GM19025 (cell line): Measurements from ENCODE around the gene NHLRC4.

ENCODE experiments used
- ATAC-seq: cut with Tn5 transposase; IDR thresholded peaks from one replicate; pipeline ENCODE4 v1.9.1; 2021; ENCODE audit warnings: mild to moderate bottlenecking, low read depth, moderate library complexity; ENCODE audit not compliant: unreplicated experiment

NHLRC4 gene, protein sequence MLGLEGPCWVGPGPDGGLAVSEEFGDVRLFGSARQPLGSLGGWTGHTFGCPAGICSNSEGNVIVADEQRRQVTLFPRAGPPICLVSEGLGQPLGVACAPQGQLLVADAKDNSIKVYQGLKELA

DNA sequence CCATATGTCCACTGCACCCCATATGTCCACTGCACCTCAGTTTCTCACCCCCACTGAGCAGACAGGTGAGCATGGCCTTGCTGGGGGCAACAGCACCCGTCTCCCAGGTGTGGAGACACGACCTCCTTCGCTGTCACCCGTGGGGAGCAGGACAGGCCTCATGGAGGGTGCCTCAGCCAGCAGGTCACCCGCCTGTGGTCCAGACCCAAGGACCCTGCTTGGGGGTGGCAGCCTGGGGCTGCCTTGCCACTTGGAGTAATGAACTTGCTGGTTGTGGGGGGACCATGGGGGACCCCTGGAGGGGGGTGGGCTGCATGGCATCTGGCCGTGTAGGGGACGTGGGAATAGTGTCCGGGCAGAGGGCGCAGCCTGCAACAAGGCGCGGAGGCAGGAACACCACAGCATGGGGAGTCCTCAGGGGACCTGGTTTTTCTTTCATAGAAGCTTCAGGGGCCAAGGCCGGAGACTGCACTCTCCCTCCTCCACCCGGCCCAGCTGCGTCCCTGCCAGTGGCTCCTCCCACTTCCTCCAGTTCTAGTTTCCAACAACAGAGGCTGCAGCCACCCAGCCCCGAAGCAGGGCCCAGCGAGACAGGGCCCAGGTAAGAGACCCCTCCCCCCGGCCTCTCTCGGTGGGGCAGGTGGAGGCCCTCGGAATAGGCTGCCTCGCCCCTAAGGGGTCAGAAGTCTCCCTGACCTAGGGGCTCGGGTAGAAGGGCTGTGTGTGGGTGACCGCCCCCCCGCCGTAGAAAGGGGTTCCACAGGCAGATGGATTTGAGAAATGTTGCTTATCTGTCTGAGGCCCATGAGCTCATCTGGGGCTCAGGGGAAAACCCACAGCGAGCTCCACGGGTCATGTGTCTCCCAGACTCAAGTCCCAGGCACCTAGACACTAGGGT is at the start of gene NHLRC4:
Gene NHLRC4, plus strand, starts transcription at position 531 of the 898 bp plus-strand sequence. CDS start 1,043 bp downstream, outside the sequence.
- peak; percentile 53 for ATAC-seq

DNA sequence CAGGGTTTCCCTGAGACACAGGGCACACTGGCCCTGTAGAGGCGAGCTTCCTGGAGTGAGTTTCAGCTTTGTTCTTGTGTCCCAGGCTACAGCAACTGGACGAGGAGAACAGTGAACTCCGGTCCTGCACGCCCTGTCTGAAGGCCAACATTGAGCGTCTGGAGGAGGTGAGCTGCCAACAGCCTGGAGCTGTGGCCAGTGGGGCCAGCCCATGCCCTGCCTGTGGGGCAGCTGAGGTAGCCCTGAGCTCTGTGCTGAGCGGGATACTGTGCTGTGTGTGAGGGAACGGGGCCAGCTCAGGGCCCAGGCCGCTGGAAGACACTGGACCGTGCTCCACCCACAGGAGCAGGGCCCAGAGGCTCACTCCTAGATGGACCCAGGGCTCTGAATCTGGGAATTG is 47.9 kb upstream of the NHLRC4 start:
- no peak for ATAC-seq

DNA sequence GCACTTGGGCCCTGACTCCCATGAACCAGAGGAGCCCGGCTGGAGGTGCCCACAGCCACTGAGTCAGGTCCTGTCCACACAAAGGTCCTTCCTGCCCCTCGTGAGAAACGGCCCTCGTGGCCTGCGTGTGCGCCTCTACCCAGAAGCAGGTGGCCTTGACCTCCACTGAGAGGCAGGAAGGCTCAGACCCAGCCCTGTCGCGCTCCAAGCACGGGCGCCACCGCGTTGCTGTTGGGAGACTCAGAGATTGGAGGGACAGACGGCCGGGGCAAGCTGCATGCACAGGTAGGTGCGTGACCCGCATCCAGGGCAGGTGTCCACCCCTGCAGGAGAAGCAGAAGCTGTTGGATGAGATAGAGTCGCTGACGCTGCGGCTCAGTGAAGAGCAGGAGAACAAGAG is 47.4 kb upstream of the NHLRC4 start:
- ATAC-seq: no peak

DNA sequence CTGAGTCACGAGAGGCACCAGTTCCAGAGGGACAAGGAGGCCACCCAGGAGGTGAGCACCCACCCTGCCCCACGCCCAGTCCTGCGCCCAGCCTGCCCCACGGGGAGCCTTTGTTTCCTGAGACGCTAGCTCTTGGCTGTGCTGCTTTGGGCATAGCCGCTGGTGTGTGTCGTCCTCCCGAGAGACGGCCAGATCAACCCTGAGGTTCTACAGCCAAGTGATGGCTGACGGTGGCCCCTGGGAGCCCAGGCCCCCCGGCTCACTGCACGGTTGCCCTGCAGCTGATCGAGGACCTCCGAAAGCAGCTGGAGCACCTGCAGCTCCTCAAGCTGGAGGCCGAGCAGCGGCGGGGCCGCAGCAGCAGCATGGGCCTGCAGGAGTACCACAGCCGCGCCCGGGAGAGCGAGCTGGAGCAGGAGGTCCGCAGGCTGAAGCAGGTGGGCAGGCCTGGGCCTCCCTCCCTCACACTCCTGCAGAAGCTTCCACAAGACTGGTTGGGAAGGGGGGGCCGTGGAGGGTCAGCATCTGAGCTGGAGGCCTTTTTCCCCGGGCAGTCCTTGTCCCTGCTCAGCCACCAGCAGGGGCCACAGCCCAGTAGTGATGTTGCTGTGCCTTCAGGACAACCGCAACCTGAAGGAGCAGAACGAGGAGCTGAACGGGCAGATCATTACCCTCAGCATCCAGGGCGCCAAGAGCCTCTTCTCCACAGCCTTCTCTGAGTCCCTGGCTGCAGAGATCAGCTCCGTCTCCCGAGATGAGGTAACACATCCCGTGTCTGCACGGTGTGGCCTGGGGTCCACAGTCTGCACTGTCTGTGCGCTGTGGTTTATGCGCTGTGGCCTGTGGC is 46.7 kb upstream of the NHLRC4 start:
- ATAC-seq: no peak

DNA sequence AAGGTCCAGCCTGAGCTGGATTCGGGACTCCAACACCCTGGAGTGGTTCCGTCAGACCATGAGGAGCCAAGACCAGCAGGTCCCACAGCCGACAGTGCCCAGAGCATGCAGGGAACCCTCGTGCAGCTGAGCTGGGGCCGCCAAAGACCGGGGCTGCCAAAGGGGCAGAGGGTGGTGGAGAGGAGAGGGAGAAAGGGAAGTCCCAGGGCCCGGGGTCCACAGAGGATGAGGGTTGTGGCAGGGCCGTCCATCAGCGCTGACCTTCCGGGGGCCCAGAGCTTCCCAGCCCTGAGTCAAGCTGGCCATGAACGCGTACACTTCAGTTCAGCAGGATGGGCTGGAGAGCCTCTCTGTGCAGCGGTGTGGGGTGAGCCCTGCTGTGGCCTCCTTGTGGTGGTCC is 46.0 kb upstream of the NHLRC4 start:
- ATAC-seq: no peak

DNA sequence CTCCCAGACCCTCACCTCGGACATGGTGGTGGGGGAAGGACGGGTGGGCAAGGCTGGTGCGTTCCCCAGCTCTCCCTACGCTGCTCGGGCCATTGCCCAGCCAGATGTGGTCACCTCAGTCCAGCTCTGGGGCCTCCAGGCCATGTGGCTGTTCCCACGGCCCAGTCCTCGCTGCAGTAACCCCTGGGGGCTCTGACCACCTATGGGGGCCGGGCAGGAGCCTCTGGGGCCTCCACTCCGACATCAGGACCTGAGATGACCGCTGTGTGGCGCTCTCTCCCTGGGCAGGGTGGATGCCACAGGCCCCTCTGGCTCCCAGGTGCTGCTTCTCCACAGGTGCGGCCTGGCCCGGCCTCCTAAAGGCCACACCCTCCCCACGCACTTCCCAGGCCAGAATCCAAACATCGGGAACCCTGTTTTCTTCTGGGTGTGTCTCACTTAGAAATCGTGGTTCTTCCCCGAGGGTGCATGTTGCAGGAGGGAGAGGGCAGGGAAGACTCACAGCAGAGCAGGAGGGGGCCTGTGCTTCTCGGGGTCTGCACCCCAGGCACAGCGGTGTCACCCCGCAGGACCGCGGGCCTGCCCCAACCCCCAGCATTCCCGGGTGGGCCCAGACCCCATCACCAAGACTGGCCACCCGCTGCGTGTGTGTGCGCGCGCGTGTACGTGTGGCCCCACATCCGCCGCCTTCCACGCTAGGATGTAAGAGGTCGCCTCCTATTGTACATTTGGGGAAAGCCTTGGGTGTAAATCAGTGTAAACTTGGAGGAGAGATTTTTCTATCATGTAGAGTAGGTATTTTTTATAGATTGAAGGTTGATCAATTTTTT is 45.2 kb upstream of the NHLRC4 start:
- no peak for ATAC-seq

DNA sequence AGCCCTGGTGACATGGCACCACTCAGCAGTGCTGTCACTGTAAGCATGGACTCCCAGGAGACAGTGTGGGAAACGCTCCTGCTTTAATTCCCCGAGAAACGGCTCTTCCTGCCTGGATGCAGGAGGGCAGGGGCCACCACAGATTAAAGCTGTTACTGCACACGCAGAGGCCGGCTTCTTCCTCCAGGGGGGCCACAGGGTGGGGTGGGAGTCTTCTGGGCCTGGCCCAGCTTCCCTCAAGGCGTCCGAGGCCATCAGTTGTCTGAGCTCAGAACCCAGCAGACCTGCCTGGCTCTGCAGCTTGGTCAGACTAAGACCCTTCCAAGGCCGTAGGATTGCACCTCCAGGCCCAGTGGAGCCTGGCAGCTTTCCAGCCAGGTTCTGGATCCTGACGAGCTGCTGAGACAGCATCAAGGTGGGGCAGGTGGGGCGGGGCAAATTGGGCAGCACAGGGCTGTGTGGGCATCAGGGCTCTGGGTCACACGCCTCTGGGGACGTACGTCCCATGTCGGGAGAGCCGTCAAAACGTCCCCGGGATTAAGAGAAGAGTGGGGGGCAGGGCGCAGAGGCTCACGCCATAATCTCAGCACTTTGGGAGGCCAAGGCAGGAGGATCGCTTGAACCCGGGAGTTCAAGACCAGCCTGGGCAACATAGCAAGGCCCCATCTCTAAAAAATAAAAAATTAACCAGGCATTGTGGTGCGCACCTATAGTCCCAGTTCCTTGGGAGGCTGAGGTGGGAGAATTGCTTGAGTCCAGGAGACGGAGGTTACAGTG is 44.3 kb upstream of the NHLRC4 start:
- no peak for ATAC-seq

DNA sequence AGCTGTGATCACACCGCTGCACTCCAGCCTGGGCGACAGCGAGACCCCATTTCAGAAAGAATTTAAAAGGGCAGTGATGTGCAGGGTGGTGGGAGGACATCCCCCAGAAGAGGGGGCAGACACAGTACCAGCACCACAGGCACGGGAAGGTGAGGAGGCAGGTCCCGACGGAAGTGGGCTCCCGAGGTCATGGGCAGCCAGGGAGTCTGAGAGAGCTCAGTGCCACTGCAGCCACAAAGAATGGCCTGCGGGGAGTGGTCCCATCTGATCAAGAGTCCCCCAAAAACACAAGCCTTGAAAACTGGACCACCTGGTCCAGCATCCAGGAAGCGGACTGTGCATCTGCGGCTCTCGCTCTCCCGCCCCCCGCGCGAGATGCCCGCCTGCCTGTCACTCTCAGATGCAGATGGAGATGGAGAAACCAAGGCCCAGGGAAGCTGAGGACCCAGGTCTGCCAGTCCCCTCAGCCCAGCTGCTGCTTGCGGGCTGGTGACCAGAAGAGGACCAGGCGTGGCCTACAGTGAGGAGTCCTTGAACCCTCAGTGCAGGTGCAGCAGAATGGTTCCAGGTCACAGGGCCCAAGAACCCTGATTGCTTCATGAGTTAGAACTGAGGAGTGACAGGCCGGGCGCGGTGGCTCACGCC is 43.6 kb upstream of the NHLRC4 start:
- no peak for ATAC-seq

DNA sequence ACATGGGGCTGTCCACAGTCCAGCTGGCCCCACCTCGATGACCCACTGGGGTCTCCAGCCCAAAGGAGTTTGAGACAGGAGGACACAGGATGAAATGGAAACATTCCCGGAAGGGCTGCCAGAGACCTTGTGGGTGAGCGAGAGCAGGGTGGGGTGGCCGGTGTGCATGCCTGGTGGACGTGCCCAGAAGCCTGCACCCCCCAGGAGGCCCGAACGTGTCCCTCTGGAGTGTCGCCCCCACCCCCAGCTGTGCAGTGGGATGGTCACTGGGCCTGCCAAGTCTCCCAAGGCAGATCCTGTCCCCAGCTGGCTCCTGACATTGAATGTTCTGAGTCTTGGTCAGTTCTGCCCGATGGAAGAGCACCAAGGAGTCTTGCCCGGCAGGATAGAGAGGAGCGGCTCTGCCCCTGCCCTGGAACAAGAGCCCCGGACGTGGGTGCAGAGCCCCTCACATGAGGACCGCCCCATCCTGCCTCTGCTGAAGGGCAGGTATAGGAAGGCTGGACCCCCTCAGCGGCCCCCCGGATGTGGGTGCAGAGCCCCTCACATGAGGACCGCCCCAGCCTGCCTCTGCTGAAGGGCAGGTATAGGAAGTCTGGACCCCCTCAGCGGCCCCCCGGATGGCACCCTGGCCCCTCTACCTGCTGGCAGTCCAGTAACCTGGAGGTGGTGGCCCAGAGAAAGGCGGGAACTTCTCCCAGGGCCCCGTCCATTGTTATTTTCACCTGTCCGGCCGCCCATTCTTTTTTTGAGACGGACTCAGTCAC is 42.3 kb upstream of the NHLRC4 start:
- no peak for ATAC-seq

DNA sequence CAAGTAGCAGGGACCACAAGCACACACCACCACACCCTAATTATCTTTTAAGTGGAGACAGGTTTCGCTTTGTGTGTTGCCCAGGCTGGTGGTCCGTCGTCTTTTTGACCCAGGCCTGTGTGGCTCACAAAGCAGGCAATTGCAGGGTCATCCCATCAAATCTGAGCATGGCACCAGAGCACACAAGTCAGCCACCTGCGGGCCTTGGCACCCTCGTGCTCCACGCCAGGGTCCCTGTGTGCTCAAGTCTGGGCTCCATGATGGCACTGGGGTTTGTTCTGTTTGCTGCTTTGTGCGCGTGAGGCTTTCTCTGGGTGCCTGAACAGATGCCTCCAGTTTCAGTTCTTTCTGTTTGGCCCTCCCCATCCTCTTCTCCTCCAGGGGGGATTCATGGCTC is 41.7 kb upstream of the NHLRC4 start:
- ATAC-seq: no peak

DNA sequence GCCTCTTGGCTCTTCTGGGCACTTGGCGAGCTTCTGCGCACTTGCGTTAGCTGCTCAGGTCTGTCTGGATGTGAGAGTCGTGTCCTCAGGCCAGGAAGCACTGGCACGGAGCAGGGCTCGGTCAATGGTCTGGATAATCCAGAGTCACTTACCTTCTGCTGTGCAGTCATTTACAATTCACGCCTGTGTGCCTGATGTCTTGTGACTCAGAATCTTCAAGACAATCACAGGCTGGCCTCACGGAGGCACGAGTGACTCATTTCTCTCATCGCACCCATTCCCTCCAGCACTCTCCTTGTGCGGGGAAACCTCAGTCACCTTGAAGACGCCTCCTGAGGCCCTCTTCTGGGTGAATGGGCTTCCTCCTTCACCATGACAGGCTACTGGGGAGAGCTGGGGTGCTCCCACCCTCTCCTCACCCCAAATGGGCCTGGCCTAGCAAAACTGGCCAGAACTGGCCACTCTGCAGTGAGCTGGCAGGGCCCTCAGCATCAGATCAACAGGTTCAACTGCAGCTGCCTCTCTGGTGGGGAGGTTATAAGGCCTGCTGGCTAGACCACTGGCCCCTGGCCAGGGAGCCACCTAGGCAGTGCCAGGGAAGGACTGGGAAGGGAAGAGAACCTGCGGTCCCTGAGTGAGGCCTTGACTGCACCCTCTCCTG is 41.2 kb upstream of the NHLRC4 start:
- ATAC-seq: no peak

DNA sequence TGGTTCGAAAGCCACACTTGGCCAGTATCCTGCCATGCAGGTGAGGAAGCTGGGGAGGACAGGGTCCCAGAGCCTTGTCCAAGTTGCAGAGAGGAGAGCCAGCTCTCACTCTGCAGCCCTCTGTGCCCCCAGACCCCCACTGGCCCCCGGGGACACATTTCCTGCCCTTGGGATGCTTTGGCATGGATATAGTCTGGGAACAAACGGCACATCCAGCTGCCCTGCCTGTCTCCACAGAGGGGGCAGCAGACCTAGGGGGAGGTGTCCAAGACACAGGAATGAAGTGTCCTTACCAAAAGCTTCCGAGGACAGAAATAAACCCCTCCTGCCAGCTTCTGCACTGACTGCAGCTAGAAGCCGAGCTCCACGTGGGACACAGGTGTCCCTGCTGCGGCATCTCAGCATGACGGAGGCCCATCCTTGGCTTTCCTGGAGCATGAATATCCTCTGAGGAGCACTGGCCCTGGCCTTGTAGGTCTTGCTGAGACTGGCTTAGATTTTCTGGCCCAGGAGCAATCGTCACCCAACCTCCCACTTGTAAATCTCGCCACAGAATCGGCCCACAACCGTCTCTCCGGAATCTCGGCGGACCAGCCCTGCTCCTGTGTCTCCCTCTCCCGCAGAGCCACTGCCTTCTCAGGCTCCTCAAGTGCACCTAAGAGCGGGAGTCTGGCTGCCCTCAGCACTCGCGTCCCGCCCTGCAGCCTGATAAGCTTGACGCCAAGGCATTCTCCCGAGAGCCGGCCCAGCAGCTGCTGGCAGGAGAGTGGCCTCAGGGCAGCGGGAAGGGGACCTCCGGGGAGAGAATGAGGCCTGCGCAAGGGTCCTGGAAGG is 40.4 kb upstream of the NHLRC4 start:
- no peak for ATAC-seq

DNA sequence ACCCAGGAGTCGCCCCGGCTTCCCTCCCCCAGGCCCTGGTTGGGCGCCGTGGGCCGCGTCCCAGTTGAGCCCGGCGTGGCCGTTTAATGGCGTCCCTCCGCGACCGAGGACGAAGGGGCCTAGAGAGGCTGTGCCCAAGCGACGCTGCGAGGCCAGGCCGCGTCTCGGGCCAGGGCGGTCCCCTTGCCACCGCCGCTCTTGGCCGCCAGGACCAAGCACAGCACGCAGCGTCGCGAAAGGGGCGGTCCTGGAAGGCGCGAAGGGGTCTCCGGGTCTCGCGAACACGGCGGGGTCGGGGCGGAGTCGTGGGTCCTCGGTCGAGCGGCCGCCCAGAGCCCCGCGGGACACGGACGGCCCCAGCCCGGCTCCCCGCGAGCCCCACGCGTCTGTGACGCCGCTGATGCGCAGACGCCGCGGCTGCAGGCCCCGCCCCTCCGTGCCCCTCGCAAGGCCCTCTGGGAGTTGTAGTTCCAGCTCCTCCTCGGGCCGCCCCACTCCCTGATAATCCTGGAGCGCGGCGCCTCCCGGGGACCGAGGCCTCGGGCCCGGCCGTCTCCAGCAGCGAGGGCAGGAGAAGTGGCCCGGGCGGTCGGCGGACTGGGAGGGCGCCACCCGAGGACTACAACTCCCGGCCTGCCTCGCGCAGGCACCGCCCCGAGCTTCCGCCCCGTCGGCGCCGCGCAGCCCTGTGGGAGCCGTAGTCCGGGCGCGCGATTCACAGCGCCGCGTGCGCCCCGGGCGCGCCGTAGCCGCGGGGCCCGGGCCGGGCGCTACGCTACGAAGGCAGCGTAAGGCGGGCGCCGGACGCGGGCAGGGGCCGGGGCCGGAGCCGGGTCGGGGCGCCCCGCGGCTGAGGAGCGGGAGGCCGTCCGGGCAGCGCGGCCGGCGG is 39.5 kb upstream of the NHLRC4 start, which contains the start of gene CAPN15:
Gene CAPN15, plus strand, starts transcription at position 698 of the 889 bp plus-strand sequence. CDS start 19,127 bp downstream, outside the sequence.
- ATAC-seq: peak; percentile 60

DNA sequence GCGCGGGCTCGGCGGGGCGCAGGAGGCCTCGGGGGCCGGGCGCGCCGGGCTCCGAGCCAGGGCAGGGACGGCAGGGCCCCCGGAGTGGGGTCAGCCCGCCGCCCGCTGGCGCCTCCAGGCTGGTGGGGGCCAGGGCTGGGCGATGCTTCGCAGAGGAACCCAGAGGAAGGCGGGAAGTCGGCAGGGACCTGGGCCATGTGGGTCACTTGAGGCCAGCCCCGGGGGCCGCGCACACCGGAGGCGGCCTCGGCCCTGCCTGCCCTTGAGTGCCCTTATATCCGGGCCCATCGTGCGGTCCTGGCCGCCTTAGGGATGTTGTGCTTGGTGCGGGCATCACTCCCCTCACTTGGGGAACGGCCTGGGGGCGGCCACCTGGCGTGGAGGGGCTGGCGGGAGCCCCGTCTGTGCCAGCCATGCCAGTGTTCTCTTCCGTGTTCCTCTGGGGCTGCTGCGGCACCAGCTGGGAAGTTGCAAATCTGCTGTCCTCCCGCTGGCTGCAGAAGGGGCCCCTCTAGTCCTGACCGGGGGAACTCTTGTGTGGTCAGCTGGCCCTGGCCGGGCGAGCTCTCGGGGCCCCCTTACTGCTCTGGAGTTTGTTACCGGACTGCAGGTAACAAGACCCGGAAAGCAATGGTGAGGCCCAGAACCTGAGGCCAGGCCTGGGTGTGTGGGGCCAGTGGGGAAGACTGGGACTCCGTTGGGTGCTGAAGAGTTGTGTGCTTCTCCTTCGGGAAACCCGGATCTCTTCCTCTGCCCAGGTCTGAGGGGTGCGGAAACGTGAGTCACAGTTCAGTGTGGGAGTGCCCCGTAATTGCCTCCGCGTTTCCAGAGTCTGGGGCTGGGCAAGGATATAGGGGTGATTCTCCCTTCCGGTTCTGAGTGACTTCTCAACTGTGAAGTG is 38.4 kb upstream of the NHLRC4 start:
- ATAC-seq: peak; percentile 3

DNA sequence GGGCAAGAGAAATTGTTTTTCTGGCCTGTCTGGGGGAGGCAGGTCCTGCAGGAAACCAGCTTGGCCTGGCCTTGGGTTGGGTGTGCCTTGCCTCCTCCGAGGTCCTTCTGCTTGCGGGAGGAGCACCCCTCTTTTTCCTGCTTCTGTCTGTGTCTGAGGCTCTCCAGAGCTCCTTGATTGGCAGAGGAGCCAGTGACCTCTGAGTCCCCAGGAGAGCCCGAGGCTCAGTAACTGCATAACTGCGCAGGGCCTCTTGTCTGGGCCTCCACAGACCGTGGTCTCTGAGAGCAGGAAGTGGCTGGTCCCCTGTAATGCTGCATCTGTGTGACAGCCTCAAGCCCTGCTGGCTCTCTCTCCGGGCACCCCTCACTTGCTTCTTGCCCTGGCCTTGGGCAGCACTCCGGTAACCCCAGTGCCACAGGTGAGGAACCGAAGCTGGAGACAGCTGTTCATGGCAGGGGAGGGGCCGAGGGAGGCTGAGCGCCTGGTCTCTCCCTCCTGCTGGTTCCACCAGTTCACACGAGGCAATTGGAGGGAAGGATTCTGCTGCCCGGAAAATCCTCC is 37.7 kb upstream of the NHLRC4 start:
- ATAC-seq: no peak
